Dermis blood vessel endothelial cell (primary cell): ENCODE data around the gene TMEM184A. TPM values are rescaled to one million over a fixed set of nuclear protein-coding genes. Genes with fewer than 3 reads are reported as not detected.

Experiments used
- DNase-seq: peaks from one replicate; pipeline ENCODE4 v3.0.0; 2010
- total RNA-seq: library from RNA; depleted of rRNA; stranded (reverse); fragments of >200 nt; gene quantifications from 2 replicates; pipeline ENCODE4 v1.2.3, GENCODE V29; 2014

TMEM184A gene
- total RNA-seq, 1 donor from 2014 or later = under 0.01 TPM

- DNase-seq = no peak
These were observed 5.8 kb downstream of the TMEM184A start for GRCh38 chr7:1550005-1550845.

GRCh38 chr7:1549357-1550004 is 6.5 kb downstream of the TMEM184A start:
- DNase-seq = no peak

GRCh38 chr7:1548944-1549343 is 7.1 kb downstream of the TMEM184A start:
- no peak for DNase-seq

- peak; percentile 45 for DNase-seq
These were observed 7.6 kb downstream of the TMEM184A start for GRCh38 chr7:1548438-1548831.

GRCh38 chr7:1547777-1548437 is 8.1 kb downstream of the TMEM184A start:
- DNase-seq = no peak

GRCh38 chr7:1546909-1547776 is 8.9 kb downstream of the TMEM184A start:
- no peak for DNase-seq

- DNase-seq = no peak
These were observed 9.6 kb downstream of the TMEM184A start for GRCh38 chr7:1546274-1546908.

GRCh38 chr7:1545417-1546246 is 10.4 kb downstream of the TMEM184A start:
- DNase-seq = no peak

- DNase-seq = no peak
These were observed 11.0 kb downstream of the TMEM184A start for GRCh38 chr7:1544896-1545416.

GRCh38 chr7:1544178-1544895 is 11.7 kb downstream of the TMEM184A start:
- DNase-seq = no peak

- no peak for DNase-seq
These were observed 12.2 kb downstream of the TMEM184A start for GRCh38 chr7:1543826-1544177.

- no peak for DNase-seq
These were observed 12.9 kb downstream of the TMEM184A start for GRCh38 chr7:1542841-1543747.

GRCh38 chr7:1542329-1542728 is 13.7 kb downstream of the TMEM184A start:
- no peak for DNase-seq

- no peak for DNase-seq
These were observed 14.4 kb downstream of the TMEM184A start for GRCh38 chr7:1541431-1542162.

- DNase-seq = no peak
These were observed 15.2 kb downstream of the TMEM184A start for GRCh38 chr7:1540776-1541271.

- DNase-seq = no peak
These were observed 15.9 kb downstream of the TMEM184A start for GRCh38 chr7:1539882-1540775.
